ENCODE data around the gene C3orf70. TPM values are rescaled to one million over a fixed set of nuclear protein-coding genes. Genes with fewer than 3 reads are reported as not detected.

C3orf70 gene
- total and polyA plus RNA-seq, 12 donors, result 0.75 to 2.2 (median 1.7) TPM

DNA sequence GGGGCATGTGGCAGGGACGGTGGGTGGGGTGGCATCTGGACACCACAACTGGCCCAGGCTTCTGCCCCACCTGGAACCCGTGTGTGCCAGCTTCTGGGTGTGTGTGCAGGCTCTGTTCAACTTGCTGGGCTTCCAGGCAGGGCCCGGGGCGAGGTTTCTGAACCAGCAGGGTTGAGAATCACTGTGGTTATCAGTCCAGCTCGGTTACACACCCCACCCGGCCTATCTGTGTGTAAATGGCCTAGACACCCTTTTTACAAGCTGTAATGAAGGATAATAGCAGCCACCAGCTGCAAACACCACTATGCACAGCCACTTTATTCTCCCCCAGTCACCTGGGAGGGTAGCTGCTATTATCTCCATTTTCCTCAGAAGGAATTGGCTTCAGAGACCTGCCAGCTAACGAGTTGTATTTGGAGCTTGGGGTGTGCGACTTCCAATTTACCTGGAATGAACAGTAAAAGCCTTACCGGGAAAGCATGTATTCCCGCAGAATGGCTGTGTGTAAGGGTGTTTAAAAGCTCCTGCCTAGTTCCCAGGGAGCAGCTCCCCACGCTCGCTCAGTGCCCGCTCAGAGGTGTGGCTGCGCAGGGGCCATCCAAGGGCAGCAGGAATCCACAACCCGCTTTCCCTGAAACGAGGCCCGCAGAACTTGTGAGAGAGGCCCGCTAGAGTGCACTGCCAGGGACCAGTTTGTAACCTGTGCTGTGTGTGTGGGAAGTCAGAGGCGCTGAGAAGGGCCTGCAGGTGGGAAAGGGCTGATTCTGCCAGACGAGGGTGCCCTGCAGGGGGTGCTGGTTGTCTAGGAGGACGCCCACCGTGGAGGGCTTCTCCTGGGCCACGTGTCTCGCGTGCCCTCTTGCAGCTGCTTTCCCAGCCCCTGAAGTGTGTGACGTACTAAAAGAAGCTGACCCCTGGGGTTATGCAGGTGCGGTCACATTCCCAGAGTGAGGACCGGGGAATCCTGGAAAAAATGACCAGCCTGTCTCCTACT lies 83.5 kb downstream of the C3orf70 start:
- Histone ChIP-seq H3K4me1 (peaks cover 0 to 10% (median 0%) of the 10 kb centered on the region in 9 donors), H3K4me3 (no peak overlapping the region), H3K27ac (no peak overlapping the region), H3K9me3 (no peaks in the 10 kb centered on the region), H3K36me3 (no peaks in the 10 kb centered on the region), H3K27me3 (no peaks in the 10 kb centered on the region)
- DNase-seq (no peak), ATAC-seq (no peak)
- intact Hi-C loops (cut with DNase I), result no loop called here
- 83 to 84% methylated on average over 28 of the region's 28 CpGs for WGBS, 2 donors
- TF ChIP-seq, protein P1, sequence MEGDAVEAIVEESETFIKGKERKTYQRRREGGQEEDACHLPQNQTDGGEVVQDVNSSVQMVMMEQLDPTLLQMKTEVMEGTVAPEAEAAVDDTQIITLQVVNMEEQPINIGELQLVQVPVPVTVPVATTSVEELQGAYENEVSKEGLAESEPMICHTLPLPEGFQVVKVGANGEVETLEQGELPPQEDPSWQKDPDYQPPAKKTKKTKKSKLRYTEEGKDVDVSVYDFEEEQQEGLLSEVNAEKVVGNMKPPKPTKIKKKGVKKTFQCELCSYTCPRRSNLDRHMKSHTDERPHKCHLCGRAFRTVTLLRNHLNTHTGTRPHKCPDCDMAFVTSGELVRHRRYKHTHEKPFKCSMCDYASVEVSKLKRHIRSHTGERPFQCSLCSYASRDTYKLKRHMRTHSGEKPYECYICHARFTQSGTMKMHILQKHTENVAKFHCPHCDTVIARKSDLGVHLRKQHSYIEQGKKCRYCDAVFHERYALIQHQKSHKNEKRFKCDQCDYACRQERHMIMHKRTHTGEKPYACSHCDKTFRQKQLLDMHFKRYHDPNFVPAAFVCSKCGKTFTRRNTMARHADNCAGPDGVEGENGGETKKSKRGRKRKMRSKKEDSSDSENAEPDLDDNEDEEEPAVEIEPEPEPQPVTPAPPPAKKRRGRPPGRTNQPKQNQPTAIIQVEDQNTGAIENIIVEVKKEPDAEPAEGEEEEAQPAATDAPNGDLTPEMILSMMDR (IDR thresholded peaks at IDR 0.05), result no peak

DNA sequence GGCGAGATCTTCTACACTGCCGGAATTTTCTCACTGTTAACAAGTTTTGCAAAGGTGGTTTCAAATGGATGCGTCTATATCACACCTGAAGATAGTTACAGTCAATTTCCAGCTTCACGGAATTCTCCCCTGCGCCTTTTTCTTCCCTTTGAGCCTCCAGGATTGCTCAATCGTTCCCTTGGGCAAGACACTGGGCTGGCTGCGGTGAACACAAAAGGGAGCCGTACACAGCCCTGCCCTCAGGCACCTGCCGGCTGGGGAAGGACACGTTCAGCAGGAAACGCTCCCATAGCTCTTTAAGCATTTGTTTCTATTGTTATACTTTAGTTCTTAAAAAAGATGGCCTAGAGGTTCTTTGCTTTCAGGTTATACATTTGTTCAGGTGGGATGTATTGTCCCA lies 85.7 kb downstream of the C3orf70 start:
- H3K27ac ChIP-seq, result no peak overlapping the region
- ATAC-seq (no peak), DNase-seq (no peak)
- H3K4me1 ChIP-seq, result peaks cover 0 to 10% (median 0%) of the 10 kb centered on the region in 9 donors
- WGBS, 2 donors, result 94 to 96% methylated on average over 11 of the region's 11 CpGs
- intact Hi-C loops (cut with DNase I), result no loop called here
- no peaks in the 10 kb centered on the region for H3K27me3 ChIP-seq
- H3K4me3 ChIP-seq, result no peak overlapping the region
- H3K9me3 ChIP-seq, result no peaks in the 10 kb centered on the region
- H3K36me3 ChIP-seq, result no peaks in the 10 kb centered on the region
- TF ChIP-seq, protein P1 (IDR thresholded peaks at IDR 0.05), result no peak

DNA sequence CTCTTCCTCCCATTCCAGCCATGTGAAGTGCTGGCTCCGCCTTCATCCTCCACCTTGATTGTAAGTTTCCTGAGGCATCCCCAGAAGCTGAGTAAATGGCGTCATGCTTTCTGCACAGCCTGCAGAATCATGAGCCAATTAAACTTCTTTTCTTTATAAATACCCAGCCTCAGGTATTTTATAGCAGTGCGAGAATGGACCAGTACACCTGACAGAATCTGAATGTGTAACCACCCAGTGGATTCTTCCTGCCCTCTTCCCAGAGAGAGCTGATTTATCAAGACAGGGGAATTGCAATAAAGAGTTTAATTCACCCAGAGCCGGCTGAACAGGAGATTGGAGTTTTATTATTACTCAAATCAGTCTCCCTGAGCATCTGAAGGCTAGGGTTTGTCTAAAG lies 86.6 kb downstream of the C3orf70 start:
- DNase-seq (no peak), ATAC-seq (no peak)
- intact Hi-C loops (cut with DNase I), result no loop called here
- Histone ChIP-seq H3K27me3 (no peaks in the 10 kb centered on the region), H3K4me1 (peaks cover 0 to 10% (median 0%) of the 10 kb centered on the region in 9 donors), H3K27ac (no peak overlapping the region), H3K9me3 (no peaks in the 10 kb centered on the region), H3K4me3 (no peak overlapping the region), H3K36me3 (no peaks in the 10 kb centered on the region)
- WGBS, 2 donors, result 94 to 97% methylated on average over 4 of the region's 4 CpGs
- TF ChIP-seq, protein P1 (IDR thresholded peaks at IDR 0.05), result no peak

DNA sequence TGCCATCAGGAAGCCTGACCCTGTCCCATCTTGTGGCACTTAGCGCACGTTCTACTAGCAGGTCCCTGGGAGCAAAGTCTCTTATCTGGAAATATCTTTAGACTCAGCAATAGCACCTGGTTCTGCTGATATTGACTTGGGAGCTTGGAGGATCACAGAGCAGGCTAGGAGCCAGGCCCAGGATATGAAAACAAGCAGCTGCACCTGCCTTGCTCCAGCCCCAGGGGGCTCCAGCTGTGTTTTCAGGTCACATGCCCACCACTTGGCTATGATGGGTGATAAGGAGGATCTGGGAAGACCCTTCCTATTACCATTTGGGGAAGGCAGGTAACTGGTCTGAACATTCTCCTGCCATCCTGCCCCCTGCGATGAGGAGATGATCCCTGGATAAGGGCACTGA lies 87.8 kb downstream of the C3orf70 start:
- Histone ChIP-seq H3K4me1 (peaks cover 0 to 10% (median 0%) of the 10 kb centered on the region in 9 donors), H3K36me3 (no peaks in the 10 kb centered on the region), H3K27ac (no peak overlapping the region), H3K27me3 (no peaks in the 10 kb centered on the region), H3K4me3 (no peak overlapping the region), H3K9me3 (peaks cover 0 to 9% (median 0%) of the 10 kb centered on the region in 11 donors)
- no peak for DNase-seq
- no peak for ATAC-seq
- intact Hi-C loops (cut with DNase I), result no loop called here
- 94% methylated on average over 3 of the region's 3 CpGs for WGBS, 2 donors
- TF ChIP-seq, protein P1 (IDR thresholded peaks at IDR 0.05), result no peak
